OCI-LY3 (cell line): ENCODE results near the gene CAVIN2.

ENCODE experiments used
- H2AFZ ChIP-seq: fragments of 200-600, 300-600 bp; shearing (Covaris generic); 2 replicates; pipeline ENCODE4 v1.6.0; 2014; ENCODE audit warnings: antibody characterized with exemption, low read depth, low read length
- H3K27ac ChIP-seq: fragments of 200-600, 300-600 bp; sonication (generic); 2 replicates; pipeline ENCODE4 v1.5.1; 2014; ENCODE audit warnings: mild to moderate bottlenecking, low read length, moderate library complexity, mixed read lengths
- H3K27me3 ChIP-seq: fragments of 200-600, 300-600 bp; sonication (generic); 2 replicates; pipeline ENCODE4 v1.6.1; 2014; ENCODE audit warnings: low read depth, low read length, mixed read lengths
- H3K36me3 ChIP-seq: fragments of 200-600, 300-600 bp; sonication (generic); replicated peaks from 2 replicates; pipeline ENCODE3; 2014; ENCODE audit warnings: low read depth, low read length, mixed read lengths
- H3K4me1 ChIP-seq: fragments of 300-600, 200-600 bp; sonication (generic); 2 replicates; pipeline ENCODE4 v1.6.1; 2014; ENCODE audit warnings: low read length, mixed read lengths
- H3K4me2 ChIP-seq: fragments of 200-600, 300-600 bp; sonication (generic); 2 replicates; pipeline ENCODE4 v1.6.1; 2014; ENCODE audit warnings: low read length, mixed read lengths
- H3K4me3 ChIP-seq: fragments of 300-600, 200-600 bp; sonication (generic); 2 replicates; pipeline ENCODE4 v1.5.1; 2014; ENCODE audit warnings: antibody characterized with exemption, mild to moderate bottlenecking, low read length, moderate library complexity
- H3K79me2 ChIP-seq: fragments of 300-600, 200-600 bp; shearing (Covaris generic); 2 replicates; pipeline ENCODE4 v1.6.1; 2014; ENCODE audit warnings: mild to moderate bottlenecking, low read length, mixed read lengths
- H3K9ac ChIP-seq: fragments of 300-600, 200-600 bp; shearing (Covaris generic); 2 replicates; pipeline ENCODE4 v1.6.0; 2014; ENCODE audit warnings: mild to moderate bottlenecking, low read length, moderate library complexity
- H3K9me3 ChIP-seq: fragments of 200-600, 300-600 bp; shearing (Covaris generic); 2 replicates; pipeline ENCODE4 v1.6.1; 2014; ENCODE audit warnings: low read length, mixed read lengths; ENCODE audit not compliant: insufficient read depth
- H4K20me1 ChIP-seq: fragments of 200-600, 300-600 bp; sonication (generic); 2 replicates; pipeline ENCODE4 v1.6.1; 2016; ENCODE audit warnings: low read length, mixed read lengths; ENCODE audit not compliant: insufficient read depth
- CTCF ChIP-seq: fragments of 200-600, 300-600 bp; sonication (generic); IDR thresholded peaks from 2 replicates; pipeline ENCODE4 v1.5.1; 2014; ENCODE audit warnings: antibody characterized with exemption, low read length, low read depth
- EZH2phosphoT487 ChIP-seq: fragments of 200-600 bp; shearing (Covaris generic); IDR thresholded peaks from 2 replicates; pipeline ENCODE4 v1.6.1; 2018; ENCODE audit warnings: antibody characterized with exemption, mixed run types, low read depth

CAVIN2 gene

DNA sequence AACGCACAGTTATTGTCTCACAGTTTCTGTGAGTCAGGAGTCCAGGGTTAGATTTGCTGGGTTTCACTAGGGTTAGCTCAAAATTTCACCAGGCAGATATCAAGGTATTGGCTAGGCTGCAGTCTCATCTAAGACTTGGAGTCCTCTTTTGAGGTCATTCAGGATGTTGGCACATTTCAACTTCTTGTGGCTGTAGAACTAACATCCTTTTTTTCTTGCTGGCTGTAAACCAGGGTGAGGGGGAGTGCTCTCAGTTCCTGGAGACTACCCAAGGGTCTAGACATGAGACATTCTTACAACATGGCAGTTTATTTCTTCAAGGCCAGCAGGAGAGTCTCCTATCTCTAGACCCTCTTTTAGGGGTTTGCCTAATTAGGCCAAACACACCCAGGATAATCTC is 12.8 kb upstream of the CAVIN2 start:
- H3K36me3 ChIP-seq, result no peaks in the 10 kb centered on the region
- H3K4me3 ChIP-seq, result no peak overlapping the region
- TF ChIP-seq EZH2phosphoT487 (no peak), CTCF (no peak)

GRCh38 chr2:191857886-191858285 is 11.0 kb upstream of the CAVIN2 start:
- TF ChIP-seq EZH2phosphoT487 (no peak), CTCF (no peak)
- no peak overlapping the region for H3K9ac ChIP-seq
- H3K4me3 ChIP-seq, result no peak overlapping the region
- H3K4me2 ChIP-seq, result no peak overlapping the region
- H2AFZ ChIP-seq, result no peak overlapping the region
- H3K79me2 ChIP-seq, result no peaks in the 10 kb centered on the region
- H3K9me3 ChIP-seq, result no peaks in the 10 kb centered on the region
- no peak overlapping the region for H3K27ac ChIP-seq
- no peaks in the 10 kb centered on the region for H4K20me1 ChIP-seq
- no peaks in the 10 kb centered on the region for H3K27me3 ChIP-seq
- H3K36me3 ChIP-seq, result no peaks in the 10 kb centered on the region
- no peaks in the 10 kb centered on the region for H3K4me1 ChIP-seq

More for the DNA sequence above, 12.8 kb upstream of the CAVIN2 start:
- Histone ChIP-seq H3K4me1 (no peaks in the 10 kb centered on the region), H3K27me3 (no peaks in the 10 kb centered on the region), H3K27ac (no peak overlapping the region), H2AFZ (no peak overlapping the region), H3K9ac (no peak overlapping the region), H3K9me3 (no peaks in the 10 kb centered on the region), H3K79me2 (no peaks in the 10 kb centered on the region), H4K20me1 (no peaks in the 10 kb centered on the region), H3K4me2 (no peak overlapping the region)

GRCh38 chr2:191857259-191857805 is 10.4 kb upstream of the CAVIN2 start:
- Histone ChIP-seq H3K4me3 (no peak overlapping the region), H3K36me3 (no peaks in the 10 kb centered on the region), H3K9me3 (no peaks in the 10 kb centered on the region), H4K20me1 (no peaks in the 10 kb centered on the region), H3K9ac (no peak overlapping the region), H2AFZ (no peak overlapping the region), H3K27ac (no peak overlapping the region), H3K27me3 (no peaks in the 10 kb centered on the region), H3K4me1 (no peaks in the 10 kb centered on the region), H3K4me2 (no peak overlapping the region), H3K79me2 (no peaks in the 10 kb centered on the region)
- TF ChIP-seq EZH2phosphoT487, result no peak
- no peak for TF ChIP-seq CTCF

- peak overlapping the region; percentile 33 for H2AFZ ChIP-seq
- no peaks in the 10 kb centered on the region for H3K36me3 ChIP-seq
- H3K4me3 ChIP-seq, result no peak overlapping the region
- no peak overlapping the region for H3K9ac ChIP-seq
- no peak overlapping the region for H3K27ac ChIP-seq
- no peak for TF ChIP-seq CTCF
- TF ChIP-seq EZH2phosphoT487, result no peak
- no peaks in the 10 kb centered on the region for H4K20me1 ChIP-seq
- no peaks in the 10 kb centered on the region for H3K79me2 ChIP-seq
- H3K4me1 ChIP-seq, result no peaks in the 10 kb centered on the region
- H3K9me3 ChIP-seq, result no peaks in the 10 kb centered on the region
- H3K4me2 ChIP-seq, result no peak overlapping the region
- no peaks in the 10 kb centered on the region for H3K27me3 ChIP-seq
Measured at GRCh38 chr2:191856111-191856876, 9.4 kb upstream of the CAVIN2 start.
